ENCODE data around the gene MAP10. TPM values are rescaled to one million over a fixed set of nuclear protein-coding genes. Genes with fewer than 3 reads are reported as not detected.

MAP10 gene
- total RNA-seq, 1 experiment from 2014 or later, result 1.2 TPM

DNA sequence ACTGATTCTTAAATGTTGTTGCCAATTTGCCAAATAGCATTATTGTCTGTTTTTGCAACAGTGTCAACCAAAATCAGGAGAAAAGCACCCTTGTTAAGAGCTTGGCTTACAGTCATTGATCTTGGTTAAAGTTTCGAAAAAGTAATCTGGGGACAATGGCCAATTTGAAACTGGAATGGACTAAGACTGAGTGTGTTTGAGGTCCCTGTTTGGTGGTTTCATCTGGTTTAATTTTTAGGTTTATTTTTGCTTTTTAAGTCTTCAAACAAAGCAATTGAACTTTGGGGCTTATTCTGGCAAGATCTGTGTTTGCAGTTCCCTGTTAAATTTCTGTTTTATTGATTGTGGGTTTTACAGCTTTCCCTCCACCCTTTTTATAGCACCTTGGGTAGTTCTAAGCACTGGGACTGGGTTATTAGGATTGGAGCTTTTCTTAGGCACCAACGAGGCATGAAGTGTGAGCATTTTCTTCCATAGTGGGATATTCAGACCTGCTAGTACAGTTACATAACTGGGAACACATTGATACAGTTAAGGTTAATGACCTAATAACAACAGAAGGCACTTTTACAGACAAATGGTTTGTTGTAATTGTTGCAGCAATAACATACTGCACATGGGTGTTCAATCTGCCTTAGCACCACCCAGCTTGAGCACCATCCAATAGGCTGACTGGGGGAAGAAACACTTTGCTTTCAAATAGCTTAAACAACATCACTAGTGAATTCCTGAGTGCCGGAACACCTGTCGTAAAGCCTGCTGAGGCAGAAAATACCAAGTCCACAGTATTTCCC lies 40.6 kb upstream of the MAP10 start:
- H2AFZ ChIP-seq (ENCODE audit: low read length), result no peak overlapping the region
- H3K14ac ChIP-seq (ENCODE audit: insufficient read depth, low read length), result no peak overlapping the region
- no peak overlapping the region for H2BK15ac ChIP-seq (ENCODE audit: low read depth, low read length)
- no peaks in the 10 kb centered on the region for H3K23me2 ChIP-seq (ENCODE audit: insufficient read length, low read depth, low read length, poor library complexity, severe bottlenecking)
- peaks cover 13% of the 10 kb centered on the region for H3K27me3 Mint-ChIP-seq (ENCODE audit: low read depth)
- no peaks in the 10 kb centered on the region for H3K9me3 ChIP-seq (ENCODE audit: control insufficient read depth, low read depth, low read length)
- no peak overlapping the region for H3K9ac ChIP-seq (ENCODE audit: extremely low read depth, insufficient read length, low read length)
- H2BK20ac ChIP-seq (ENCODE audit: low read depth, low read length, poor library complexity, severe bottlenecking), result no peak overlapping the region
- H4K5ac ChIP-seq (ENCODE audit: insufficient read length, low read depth, low read length), result no peak overlapping the region
- no peak overlapping the region for H3K4ac ChIP-seq (ENCODE audit: low read depth, low read length)
- H3K9me3 Mint-ChIP-seq, result peaks cover 10 to 11% of the 10 kb centered on the region in 2 experiments; a peak in 4 of 5 replicates
- H3K79me1 ChIP-seq (ENCODE audit: insufficient read depth, low read depth, low read length, poor library complexity, severe bottlenecking), result no peaks in the 10 kb centered on the region
- no peak overlapping the region for H2BK12ac ChIP-seq (ENCODE audit: insufficient read length, low read depth, low read length)
- no CpG with 5 or more reads among the region's 4 CpGs for WGBS (ENCODE audit: extremely low coverage, insufficient read length, low lambda C conversion rate)
- H3K4me1 Mint-ChIP-seq, result peaks cover 19 to 30% of the 10 kb centered on the region in 2 experiments
- peaks cover 4 to 11% (median 4%) of the 10 kb centered on the region in 3 experiments; a peak in 4 of 7 replicates for H3K36me3 Mint-ChIP-seq (ENCODE audit: insufficient read depth in 1 of 3, low read depth in 3 of 3)
- no peak overlapping the region for H3K23ac ChIP-seq (ENCODE audit: insufficient read length, low read depth, low read length)
- H4K91ac ChIP-seq (ENCODE audit: insufficient read length, low read depth, low read length), result no peak overlapping the region
- TF ChIP-seq, protein P1, sequence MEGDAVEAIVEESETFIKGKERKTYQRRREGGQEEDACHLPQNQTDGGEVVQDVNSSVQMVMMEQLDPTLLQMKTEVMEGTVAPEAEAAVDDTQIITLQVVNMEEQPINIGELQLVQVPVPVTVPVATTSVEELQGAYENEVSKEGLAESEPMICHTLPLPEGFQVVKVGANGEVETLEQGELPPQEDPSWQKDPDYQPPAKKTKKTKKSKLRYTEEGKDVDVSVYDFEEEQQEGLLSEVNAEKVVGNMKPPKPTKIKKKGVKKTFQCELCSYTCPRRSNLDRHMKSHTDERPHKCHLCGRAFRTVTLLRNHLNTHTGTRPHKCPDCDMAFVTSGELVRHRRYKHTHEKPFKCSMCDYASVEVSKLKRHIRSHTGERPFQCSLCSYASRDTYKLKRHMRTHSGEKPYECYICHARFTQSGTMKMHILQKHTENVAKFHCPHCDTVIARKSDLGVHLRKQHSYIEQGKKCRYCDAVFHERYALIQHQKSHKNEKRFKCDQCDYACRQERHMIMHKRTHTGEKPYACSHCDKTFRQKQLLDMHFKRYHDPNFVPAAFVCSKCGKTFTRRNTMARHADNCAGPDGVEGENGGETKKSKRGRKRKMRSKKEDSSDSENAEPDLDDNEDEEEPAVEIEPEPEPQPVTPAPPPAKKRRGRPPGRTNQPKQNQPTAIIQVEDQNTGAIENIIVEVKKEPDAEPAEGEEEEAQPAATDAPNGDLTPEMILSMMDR (conservative IDR thresholded peaks at IDR 0.05), result no peak
- no peak overlapping the region for H3K18ac ChIP-seq (ENCODE audit: insufficient read length, low read depth, low read length)
- no peak overlapping the region for H2AK5ac ChIP-seq (ENCODE audit: insufficient read length, low read length)
- H3K79me2 ChIP-seq (ENCODE audit: insufficient read depth, low read length), result no peaks in the 10 kb centered on the region
- no peak overlapping the region for H3K56ac ChIP-seq (ENCODE audit: insufficient read length, low read depth, low read length)
- H3T11ph ChIP-seq (ENCODE audit: low read length), result no peak overlapping the region
- no peaks in the 10 kb centered on the region for H3K27me3 ChIP-seq (ENCODE audit: insufficient read depth, low read length)
- peaks cover under 1% of the 10 kb centered on the region; the same call in 1 of the 2 replicates for H3K4me1 ChIP-seq (ENCODE audit: insufficient read depth, low read length)
- H2BK5ac ChIP-seq (ENCODE audit: insufficient read length, low read length), result no peak overlapping the region
- no peak overlapping the region for H3K27ac ChIP-seq (ENCODE audit: insufficient read length, low read depth, low read length)
- no peaks in the 10 kb centered on the region for H4K20me1 ChIP-seq (ENCODE audit: control insufficient read depth, insufficient read depth, insufficient read length)
- H3K4me3 Mint-ChIP-seq, result no peak overlapping the region
- H3K4me2 ChIP-seq (ENCODE audit: insufficient read depth, insufficient read length, low read length), result no peak overlapping the region
- DNase-seq, result no peak
- H3K27ac Mint-ChIP-seq, result no peak overlapping the region
- no peak overlapping the region for H4K8ac ChIP-seq (replicated peaks; ENCODE audit: insufficient read length, low read depth, low read length)
- no peak overlapping the region for H2BK120ac ChIP-seq (ENCODE audit: low read depth, low read length, poor library complexity, severe bottlenecking)
